IMR-90 (cell line): ENCODE data around the gene PON2. TPM values are rescaled to one million over a fixed set of nuclear protein-coding genes. Genes with fewer than 3 reads are reported as not detected.

Experiments used
- polyA plus RNA-seq, 3 experiments: library from polyadenylated mRNA; depleted of rRNA; stranded (reverse); fragments of >200 nt; gene quantifications; 2 replicates each; pipeline ENCODE4 v1.2.3, GENCODE V29; 2012; ENCODE audit warnings: low replicate concordance in 1 of 3
- total RNA-seq: library from RNA; depleted of rRNA; stranded (reverse); fragments of >200 nt; gene quantifications from 2 replicates; pipeline ENCODE4 v1.2.3, GENCODE V29; 2012; rRNA removed

The PON2 gene
- total and polyA plus RNA-seq, 2 of the 4 experiments (the other 2 are of a cell fraction): 36.2 to 65.7 TPM

Other genes with a start within 250 kb of the PON2 start
- not detected in 2 replicates for gene PON1, start 110.5 kb downstream of the PON2 start, total RNA-seq
- gene PON1, start 110.5 kb downstream of the PON2 start, polyA plus RNA-seq (2012; rRNA removed): not detected in 2 replicates
- gene PON3, start 38.7 kb downstream of the PON2 start, total RNA-seq: not detected in 2 replicates
- gene PON3, start 38.7 kb downstream of the PON2 start, polyA plus RNA-seq (2012; rRNA removed): not detected in 2 replicates
- not detected in 2 replicates for gene ASB4, start 50.9 kb upstream of the PON2 start, total RNA-seq
- gene ASB4, start 50.9 kb upstream of the PON2 start, polyA plus RNA-seq (2012; rRNA removed): not detected in 2 replicates
- gene PDK4, start 161.5 kb upstream of the PON2 start, total RNA-seq: under 0.01 TPM in 2 replicates
- gene PDK4, start 161.5 kb upstream of the PON2 start, polyA plus RNA-seq (2012; rRNA removed): 0.03 and 0.06 TPM in 2 replicates